K562 (cell line): ENCODE results near the gene ZDHHC12.

Experiments used
- ASH1L ChIP-seq: fragments of 450-650 bp; IDR thresholded peaks from 2 replicates; pipeline ENCODE4 v1.6.1; 2018; ENCODE audit warnings: borderline replicate concordance, mild to moderate bottlenecking, low read depth; ENCODE audit not compliant: partially characterized antibody
- CREB1 ChIP-seq, 2 experiments: sonication (generic) in 1 of 2; formaldehyde crosslinking in 1 of 2; IDR thresholded peaks; 2 replicates each; pipeline versions ENCODE4 v1.6.1 to v1.8.0; 2012 to 2022; ENCODE audit warnings: inconsistent platforms in 1 of 2, mild to moderate bottlenecking in 1 of 2, missing genetic modification reagents in 1 of 2, moderate library complexity in 1 of 2
- FOXJ3 ChIP-seq: sonication (generic); formaldehyde crosslinking; IDR thresholded peaks from 2 replicates; pipeline ENCODE4 v1.4.0; 2020; ENCODE audit warnings: mild to moderate bottlenecking, missing genetic modification reagents
- GABPA ChIP-seq: fragments of 200-800 bp; sonication (Bioruptor generic); conservative IDR thresholded peaks from 2 replicates; pipeline ENCODE4 v1.6.1; 2016; ENCODE audit warnings: low read depth, missing genetic modification characterization, missing compliant biosample characterization
- POLR2A ChIP-seq: fragments of 450-650 bp; conservative IDR thresholded peaks from 2 replicates; pipeline ENCODE4 v1.6.1; 2016
- RFX5 ChIP-seq: IDR thresholded peaks from 2 replicates; pipeline ENCODE4 v1.6.1; 2011; ENCODE audit warnings: low read depth, mild to moderate bottlenecking, improper control_type of control experiment, low read length
- SRSF1 ChIP-seq: fragments of 200-400 bp; formaldehyde crosslinking; IDR thresholded peaks from 2 replicates; pipeline ENCODE4 v1.6.1; 2017; ENCODE audit warnings: mild to moderate bottlenecking, low read depth, low read length, moderate library complexity
- TGIF2 ChIP-seq: sonication (generic); formaldehyde crosslinking; IDR thresholded peaks from 2 replicates; pipeline ENCODE4 v1.8.1; 2022; ENCODE audit warnings: mild to moderate bottlenecking, missing genetic modification reagents, moderate library complexity
- ZBED1 ChIP-seq: IDR thresholded peaks from 2 replicates; pipeline ENCODE4 v1.6.1; 2014
- ZBTB7A ChIP-seq: IDR thresholded peaks from 2 replicates; pipeline ENCODE4 v1.6.1; 2011; ENCODE audit warnings: low read depth, mild to moderate bottlenecking, low read length, moderate library complexity, borderline replicate concordance; ENCODE audit not compliant: control insufficient read depth

DNA sequence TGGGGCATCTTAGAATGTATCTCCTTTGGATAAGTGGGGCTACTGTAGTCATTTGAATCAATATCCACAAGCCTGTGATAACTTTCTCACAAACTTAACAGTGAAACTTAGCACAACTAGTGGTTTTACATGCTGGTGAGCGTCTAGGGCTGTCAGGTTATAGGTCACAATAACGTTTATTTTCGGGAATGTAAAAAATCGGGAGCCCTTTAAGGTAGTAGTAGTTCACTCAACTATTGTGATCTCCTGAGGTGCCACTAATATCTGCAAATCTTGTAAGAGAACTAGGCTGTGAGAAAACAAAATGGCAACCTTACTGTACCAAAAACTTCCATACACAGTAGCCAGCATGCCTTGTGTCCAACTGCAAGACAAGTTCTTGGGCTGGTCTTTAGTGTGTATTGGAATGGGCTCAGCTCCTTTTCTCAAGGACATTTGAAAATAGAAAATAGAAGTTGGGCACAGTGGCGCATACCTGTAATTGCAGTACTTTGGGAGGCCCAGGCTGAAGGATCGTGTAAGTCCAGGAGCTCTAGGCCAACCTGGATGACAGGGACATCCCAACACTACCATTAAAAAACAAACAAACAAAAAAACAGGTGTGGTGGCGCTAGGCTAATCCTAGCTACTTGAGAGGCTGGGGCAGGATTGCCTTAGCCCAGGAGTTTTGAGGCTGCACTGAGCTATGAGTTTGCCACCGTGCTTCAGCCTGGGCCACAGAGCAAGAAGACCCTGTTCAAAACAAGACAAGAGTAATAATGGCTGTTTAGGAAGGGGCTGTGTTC, 26.8 kb downstream of the ZDHHC12 start:
- TF ChIP-seq GABPA (tag) (no peak), CREB1 (IDR thresholded peaks at IDR 0.05) (no peak), CREB1 (CRISPR knock-in tag; IDR thresholded peaks at IDR 0.05) (0 out of 2 replicates have a peak, but pooled peaks have one; percentile 35), ASH1L (no peak), RFX5 (no peak), ZBTB7A (no peak), SRSF1 (no peak), POLR2A (peak; percentile 73), TGIF2 (no peak), ZBED1 (no peak), FOXJ3 (CRISPR knock-in tag) (no peak)
